Liver (tissue), 9 donors: ENCODE results near the gene PDK2. TPM values are rescaled to one million over a fixed set of nuclear protein-coding genes. Genes with fewer than 3 reads are reported as not detected.

Source experiments
- DNase-seq: peaks from one replicate; pipeline ENCODE4 v3.0.0-alpha.2; 2017; ENCODE audit warnings: low spot score
- H3K27ac ChIP-seq, 2 donors: one replicate each; pipeline ENCODE4 v1.7.0; 2013; ENCODE audit warnings: inconsistent platforms in 2 of 2, low read length in 2 of 2, control low read depth in 1 of 2, low read depth in 1 of 2, mild to moderate bottlenecking in 1 of 2
- H3K27me3 ChIP-seq, 4 donors: one replicate each; pipeline versions ENCODE4 v1.6.1 to v1.7.0; 2013; ENCODE audit warnings: low read length in 3 of 4, inconsistent platforms in 1 of 4, mild to moderate bottlenecking in 1 of 4, moderate library complexity in 1 of 4; ENCODE audit not compliant: control insufficient read depth in 4 of 4, insufficient read depth in 4 of 4
- H3K36me3 ChIP-seq, 4 donors: one replicate each; pipeline versions ENCODE4 v1.6.1 to v1.7.0; 2013; ENCODE audit warnings: low read length in 3 of 4, mild to moderate bottlenecking in 3 of 4, low read depth in 1 of 4, moderate library complexity in 1 of 4; ENCODE audit not compliant: control insufficient read depth in 4 of 4, insufficient read depth in 3 of 4
- H3K4me1 ChIP-seq, 4 donors: one replicate each; pipeline versions ENCODE4 v1.6.1 to v1.7.0; 2013; ENCODE audit warnings: low read length in 3 of 4, mild to moderate bottlenecking in 3 of 4, moderate library complexity in 1 of 4; ENCODE audit not compliant: control insufficient read depth in 4 of 4, insufficient read depth in 4 of 4
- H3K4me3 ChIP-seq, 3 donors: one replicate each; pipeline versions ENCODE4 v1.6.1 to v1.7.0; 2013; ENCODE audit warnings: low read length in 3 of 3, control low read depth in 1 of 3, low read depth in 1 of 3, mild to moderate bottlenecking in 1 of 3
- H3K9ac ChIP-seq, 2 donors: one replicate each; pipeline ENCODE4 v1.7.0; 2013; ENCODE audit warnings: low read length in 2 of 2, mild to moderate bottlenecking in 2 of 2, moderate library complexity in 2 of 2, control low read depth in 1 of 2, low read depth in 1 of 2
- H3K9me3 ChIP-seq, 4 donors: one replicate each; pipeline versions ENCODE4 v1.6.1 to v1.7.0; 2013; ENCODE audit warnings: low read length in 3 of 4; ENCODE audit not compliant: control insufficient read depth in 4 of 4
- ATF3 ChIP-seq: IDR thresholded peaks from 2 replicates; pipeline ENCODE4 v1.6.1; 2016; ENCODE audit warnings: antibody characterized with exemption
- CTCF ChIP-seq: fragments of 150-350 bp; IDR thresholded peaks from 2 replicates; pipeline ENCODE4 v1.5.1; 2017; ENCODE audit warnings: improper control_type of control experiment, low read depth, low read length; ENCODE audit not compliant: missing input control
- EGR1 ChIP-seq, 2 donors: IDR thresholded peaks; 2 replicates each; pipeline ENCODE4 v1.6.1; 2016 to 2018; ENCODE audit warnings: antibody characterized with exemption in 2 of 2, low read depth in 2 of 2
- FOXA1 ChIP-seq: IDR thresholded peaks from 2 replicates; pipeline ENCODE4 v1.6.1; 2016; ENCODE audit warnings: antibody characterized with exemption
- FOXA2 ChIP-seq: IDR thresholded peaks from 2 replicates; pipeline ENCODE4 v1.6.1; 2016; ENCODE audit warnings: antibody characterized with exemption
- GABPA ChIP-seq, 2 donors: IDR thresholded peaks in 1 of 2; conservative IDR thresholded peaks in 1 of 2; 2 replicates each; pipeline ENCODE4 v1.6.1; 2016; ENCODE audit warnings: antibody characterized with exemption in 2 of 2, mild to moderate bottlenecking in 1 of 2, moderate library complexity in 1 of 2
- HNF4A ChIP-seq, 2 donors: conservative IDR thresholded peaks; 2 replicates each; pipeline ENCODE4 v1.6.1; 2016; ENCODE audit warnings: antibody characterized with exemption in 2 of 2, mild to moderate bottlenecking in 2 of 2
- HNF4G ChIP-seq: IDR thresholded peaks from 2 replicates; pipeline ENCODE4 v1.6.1; 2016; ENCODE audit warnings: antibody characterized with exemption
- JUND ChIP-seq, 2 donors: IDR thresholded peaks; 2 replicates each; pipeline ENCODE4 v1.6.1; 2016; ENCODE audit warnings: antibody characterized with exemption in 2 of 2
- MAX ChIP-seq: IDR thresholded peaks from 2 replicates; pipeline ENCODE4 v1.6.1; 2016; ENCODE audit warnings: antibody characterized with exemption
- NR2F2 ChIP-seq: IDR thresholded peaks from 2 replicates; pipeline ENCODE4 v1.6.1; 2016; ENCODE audit warnings: antibody characterized with exemption
- RAD21 ChIP-seq, 2 donors: IDR thresholded peaks; 2 replicates each; pipeline ENCODE4 v1.6.1; 2016; ENCODE audit warnings: antibody characterized with exemption in 2 of 2, mild to moderate bottlenecking in 2 of 2
- REST ChIP-seq: IDR thresholded peaks from 2 replicates; pipeline ENCODE4 v1.6.1; 2016; ENCODE audit warnings: antibody characterized with exemption, mild to moderate bottlenecking
- RXRA ChIP-seq, 2 donors: IDR thresholded peaks; 2 replicates each; pipeline ENCODE4 v1.6.1; 2017 to 2018; ENCODE audit warnings: antibody characterized with exemption in 2 of 2, mild to moderate bottlenecking in 1 of 2
- SP1 ChIP-seq: IDR thresholded peaks from 2 replicates; pipeline ENCODE4 v1.6.1; 2018; ENCODE audit warnings: antibody characterized with exemption, mild to moderate bottlenecking
- TAF1 ChIP-seq: conservative IDR thresholded peaks from 2 replicates; pipeline ENCODE4 v1.6.1; 2016; ENCODE audit warnings: antibody characterized with exemption, mild to moderate bottlenecking
- YY1 ChIP-seq: IDR thresholded peaks from 2 replicates; pipeline ENCODE4 v1.6.1; 2016; ENCODE audit warnings: antibody characterized with exemption, mild to moderate bottlenecking
- ZBTB33 ChIP-seq: IDR thresholded peaks from 2 replicates; pipeline ENCODE4 v1.6.1; 2016; ENCODE audit warnings: antibody characterized with exemption
- WGBS: extraction: QIAGEN DNeasy Blood & Tissue Kit; methylation state at CpG from one replicate; pipeline ENCODE4 v1.1.7; 2013; 5-methylcytosine and 5-hydroxymethylcytosine counted together
- polyA plus RNA-seq, 2 donors: library from polyadenylated mRNA; stranded (reverse) in 1 of 2; unstranded in 1 of 2; fragments of 200-250 nt in 1 of 2; fragments of >200 nt in 1 of 2; fragmentation: Nextera tagmentation in 1 of 2; extraction: Ambion mirVana in 1 of 2; gene quantifications; one replicate each; pipeline versions ENCODE4 v1.2.1 to v1.2.3, GENCODE V29; 2013 to 2015
- total RNA-seq, 2 donors: library from RNA; depleted of rRNA; stranded (reverse); fragments of >200 nt; gene quantifications; one replicate each; pipeline ENCODE4 v1.2.3, GENCODE V29; 2014
- donor health status: healthy.
- donor health status: healthy.
- donor health status: healthy.
- donor health status: healthy.
- donor health status: healthy.

Gene PDK2
- total and polyA plus RNA-seq, 4 donors, result 8.6 to 36.6 (median 28.5) TPM

- no peak for DNase-seq
- Histone ChIP-seq H3K36me3 (no peaks in the 10 kb centered on the region), H3K9ac (no peak overlapping the region), H3K4me3 (no peak overlapping the region), H3K27ac (no peak overlapping the region), H3K27me3 (peaks cover 0 to 3% (median 0%) of the 10 kb centered on the region in 4 donors), H3K9me3 (no peaks in the 10 kb centered on the region), H3K4me1 (peaks cover 0 to 12% (median 5%) of the 10 kb centered on the region in 4 donors)
- WGBS, result 93% methylated on average over 12 of the region's 12 CpGs
- TF ChIP-seq RXRA (IDR thresholded peaks at IDR 0.05) (no peak), MAX (no peak), EGR1 (IDR thresholded peaks at IDR 0.05; ENCODE audit: low read depth in 2 of 2) (no peak), GABPA (IDR thresholded peaks at IDR 0.05 in 1 of 2, conservative IDR thresholded peaks at IDR 0.05 in 1 of 2) (no peak), ZBTB33 (no peak), HNF4A (conservative IDR thresholded peaks at IDR 0.05) (no peak), FOXA1 (no peak), RAD21 (IDR thresholded peaks at IDR 0.05) (no peak), SP1 (no peak), FOXA2 (no peak), CTCF (no peak)
Observed at GRCh38 chr17:50050431-50051032, 44.6 kb upstream of the PDK2 start.

GRCh38 chr17:50051082-50051576, 44.0 kb upstream of the PDK2 start:
- H3K27me3 ChIP-seq, result peaks cover 0 to 3% (median 0%) of the 10 kb centered on the region in 4 donors
- no peaks in the 10 kb centered on the region for H3K9me3 ChIP-seq
- peaks cover 0 to 18% (median 5%) of the 10 kb centered on the region in 4 donors for H3K4me1 ChIP-seq
- DNase-seq, result no peak
- TF ChIP-seq EGR1 (IDR thresholded peaks at IDR 0.05; ENCODE audit: low read depth in 2 of 2) (no peak), TAF1 (no peak), FOXA1 (no peak), SP1 (no peak), CTCF (no peak), HNF4G (no peak), GABPA (IDR thresholded peaks at IDR 0.05 in 1 of 2, conservative IDR thresholded peaks at IDR 0.05 in 1 of 2) (no peak), JUND (IDR thresholded peaks at IDR 0.05) (no peak), NR2F2 (no peak), MAX (no peak), ZBTB33 (no peak), RAD21 (IDR thresholded peaks at IDR 0.05) (no peak), REST (no peak), HNF4A (conservative IDR thresholded peaks at IDR 0.05) (no peak), RXRA (IDR thresholded peaks at IDR 0.05) (no peak), ATF3 (no peak), FOXA2 (no peak), YY1 (no peak)
- no peak overlapping the region for H3K27ac ChIP-seq
- H3K36me3 ChIP-seq, result no peaks in the 10 kb centered on the region
- 86% methylated on average over 4 of the region's 4 CpGs for WGBS
- H3K9ac ChIP-seq, result no peak overlapping the region
- H3K4me3 ChIP-seq, result no peak overlapping the region
